Left renal pelvis (tissue), 4 donors: ENCODE data around the gene SOCS3. TPM values are rescaled to one million over a fixed set of nuclear protein-coding genes. Genes with fewer than 3 reads are reported as not detected.
"Not testable (repeated sequence)": the region's sequence is repeated elsewhere in the genome, so short reads cannot be mapped to it uniquely, and the experiment has no call there.

Source experiments
- DNase-seq, 4 donors: peaks; one replicate each; pipeline ENCODE4 v3.0.0-alpha.2; 2013; ENCODE audit warnings: low read depth in 4 of 4, low spot score in 3 of 4
- polyA plus RNA-seq, 4 donors: library from polyadenylated mRNA; unstranded; fragments of 120-200 nt; gene quantifications; one replicate each; pipeline ENCODE4 v1.2.1, GENCODE V29; 2013; ENCODE audit not compliant: insufficient read length in 4 of 4

The SOCS3 gene
- polyA plus RNA-seq, 4 donors: 7.4 to 384 (median 7.6) TPM

GRCh38 chr17:78315355-78316114 lies 44.3 kb downstream of the SOCS3 start:
- DNase-seq: no peak

DNA sequence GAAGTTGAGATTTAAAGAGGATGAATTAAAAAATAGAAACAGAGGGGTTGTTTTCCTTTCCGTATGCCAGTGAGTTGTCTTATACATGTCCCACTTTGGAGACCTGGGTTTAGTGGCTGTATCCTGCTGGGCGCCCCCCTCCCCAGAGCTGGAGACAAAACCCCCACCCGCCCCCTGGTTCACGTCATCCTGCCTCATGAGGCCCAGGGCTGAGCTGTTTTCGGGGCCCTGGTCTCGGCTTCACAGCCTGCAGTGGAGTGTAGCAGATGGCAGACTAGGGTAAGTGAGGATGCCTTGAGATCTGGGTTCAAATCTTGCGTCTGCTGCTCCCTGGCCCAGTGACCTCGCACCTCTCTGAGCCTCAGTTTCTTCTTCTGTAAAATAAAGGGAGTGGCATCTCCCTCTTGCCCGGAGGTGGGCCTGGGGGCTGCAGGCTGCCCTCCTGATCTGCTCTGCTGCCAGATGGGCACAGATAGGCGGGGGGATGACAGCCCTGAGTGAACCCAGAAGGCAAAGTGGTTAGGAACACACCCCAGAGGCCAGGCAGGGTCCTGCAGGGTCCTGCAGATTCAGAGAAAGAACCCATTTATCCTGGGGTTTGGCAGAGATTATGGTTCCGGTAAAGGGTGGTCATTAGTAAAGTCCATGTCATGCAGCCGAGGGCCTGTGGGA lies 45.1 kb downstream of the SOCS3 start:
- DNase-seq: no peak

GRCh38 chr17:78313735-78314648 lies 45.9 kb downstream of the SOCS3 start:
- peak in 2 of 4 donors; percentile 68 to 74 for DNase-seq

GRCh38 chr17:78309659-78310255 lies 50.1 kb downstream of the SOCS3 start:
- not testable (repeated sequence) for DNase-seq

DNA sequence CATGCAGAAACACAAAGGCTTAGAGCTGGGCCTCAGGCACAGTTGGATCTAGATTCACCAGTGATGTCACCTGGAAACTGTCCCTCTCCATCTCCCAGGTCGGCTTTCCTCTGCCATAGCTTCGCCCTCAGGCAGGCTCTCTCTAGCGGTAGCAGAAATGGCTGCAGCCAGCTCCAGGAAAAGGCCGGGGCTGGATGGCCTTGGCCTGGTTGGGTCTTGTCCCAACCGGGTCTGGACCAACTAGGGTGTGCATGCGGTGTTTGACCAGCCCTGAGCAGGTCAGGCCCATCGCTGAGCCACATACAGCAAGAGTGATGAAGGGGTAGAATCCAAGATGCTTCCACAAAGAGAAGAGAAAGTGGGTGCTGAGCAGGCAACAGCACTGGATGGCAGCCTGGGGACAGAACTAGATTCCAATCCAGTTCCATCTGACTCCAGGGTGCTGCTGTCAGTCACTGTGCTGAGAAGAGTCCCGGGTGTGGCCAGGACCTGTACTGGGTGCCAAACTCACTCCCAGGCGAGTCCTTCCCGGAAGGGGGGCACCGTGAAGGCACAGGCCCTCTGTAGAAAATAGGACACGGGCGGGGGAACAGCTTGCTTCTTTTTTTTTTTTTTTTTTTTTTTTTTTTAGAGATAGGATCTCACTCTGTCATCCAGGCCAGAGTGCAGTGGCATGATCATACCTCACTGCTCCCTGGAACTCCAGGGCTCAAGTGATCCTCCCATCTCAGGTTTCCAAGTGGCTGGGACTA lies 51.8 kb downstream of the SOCS3 start:
- no peak for DNase-seq

- DNase-seq: no peak
Measured at GRCh38 chr17:78306913-78307312, 53.0 kb downstream of the SOCS3 start.

Other genes starting within 250 kb of the SOCS3 start
- gene TMC6, start 231.3 kb downstream of the SOCS3 start, polyA plus RNA-seq: 10 to 100 TPM in 3 of 4 donors, 1 to 10 TPM in 1; 9.2 to 35.1 (median 27.3) TPM
- gene TMC8, start 229.3 kb downstream of the SOCS3 start, polyA plus RNA-seq: 1 to 10 TPM in 3 of 4 donors, under 1 TPM in 1; 0.90 to 2.6 (median 1.8) TPM
- 1 to 10 TPM in 1 of 4 donors, under 1 TPM in 3; 0.17 to 3.7 (median 0.46) TPM for gene C17orf99, start 213.7 kb downstream of the SOCS3 start, polyA plus RNA-seq
- gene SYNGR2, start 191.5 kb downstream of the SOCS3 start, polyA plus RNA-seq: 10 to 100 TPM; 17.7 to 77.9 (median 60.0) TPM
- gene TK1, start 173.0 kb downstream of the SOCS3 start, polyA plus RNA-seq: 10 to 100 TPM; 21.1 to 37.3 (median 25.9) TPM
- gene AFMID, start 172.7 kb downstream of the SOCS3 start, polyA plus RNA-seq: 10 to 100 TPM; 50.4 to 82.3 (median 60.4) TPM
- 10 to 100 TPM; 22.8 to 31.1 (median 26.6) TPM for gene BIRC5, start 145.8 kb downstream of the SOCS3 start, polyA plus RNA-seq
- gene TMEM235, start 128.4 kb downstream of the SOCS3 start, polyA plus RNA-seq: not detected
- gene PGS1, start 18.6 kb upstream of the SOCS3 start, polyA plus RNA-seq: 10 to 100 TPM; 34.2 to 54.1 (median 42.5) TPM
- 1 to 10 TPM; 1.5 to 4.8 (median 2.2) TPM for gene DNAH17, start 217.3 kb upstream of the SOCS3 start, polyA plus RNA-seq